ENCODE results near the gene MIS12. TPM values are rescaled to one million over a fixed set of nuclear protein-coding genes. Genes with fewer than 3 reads are reported as not detected.

MIS12 gene
- total and polyA plus RNA-seq, 2 of the 13 experiments (the other 11 are each of a cell fraction or from before 2014, with no cell fraction given): 13.4 to 28.0 TPM

- TF ChIP-seq, protein P1, sequence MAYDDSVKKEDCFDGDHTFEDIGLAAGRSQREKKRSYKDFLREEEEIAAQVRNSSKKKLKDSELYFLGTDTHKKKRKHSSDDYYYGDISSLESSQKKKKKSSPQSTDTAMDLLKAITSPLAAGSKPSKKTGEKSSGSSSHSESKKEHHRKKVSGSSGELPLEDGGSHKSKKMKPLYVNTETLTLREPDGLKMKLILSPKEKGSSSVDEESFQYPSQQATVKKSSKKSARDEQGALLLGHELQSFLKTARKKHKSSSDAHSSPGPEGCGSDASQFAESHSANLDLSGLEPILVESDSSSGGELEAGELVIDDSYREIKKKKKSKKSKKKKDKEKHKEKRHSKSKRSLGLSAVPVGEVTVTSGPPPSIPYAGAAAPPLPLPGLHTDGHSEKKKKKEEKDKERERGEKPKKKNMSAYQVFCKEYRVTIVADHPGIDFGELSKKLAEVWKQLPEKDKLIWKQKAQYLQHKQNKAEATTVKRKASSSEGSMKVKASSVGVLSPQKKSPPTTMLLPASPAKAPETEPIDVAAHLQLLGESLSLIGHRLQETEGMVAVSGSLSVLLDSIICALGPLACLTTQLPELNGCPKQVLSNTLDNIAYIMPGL (CRISPR knock-in tag; IDR thresholded peaks at IDR 0.05; ENCODE audit: borderline replicate concordance in 1 of 2, low read depth in 1 of 2): peak in 1 of 2 experiments; percentile 66; a peak in 2 of 4 replicates
- no peak for TF ChIP-seq NPAS2 (CRISPR knock-in tag; IDR thresholded peaks at IDR 0.05; ENCODE audit: borderline replicate concordance)
- TF ChIP-seq ZNF205 (CRISPR knock-in tag; IDR thresholded peaks at IDR 0.05): peak; percentile 72; the same call in 1 of the 2 replicates
- peak; percentile 44; the same call in 1 of the 2 replicates for TF ChIP-seq ZNF138 (CRISPR knock-in tag; IDR thresholded peaks at IDR 0.05; ENCODE audit: low read depth)
- TF ChIP-seq CREBL2 (CRISPR knock-in tag; IDR thresholded peaks at IDR 0.05; ENCODE audit: borderline replicate concordance): 0 out of 2 replicates have a peak, but pooled peaks have one; percentile 46
- TF ChIP-seq, protein P2, sequence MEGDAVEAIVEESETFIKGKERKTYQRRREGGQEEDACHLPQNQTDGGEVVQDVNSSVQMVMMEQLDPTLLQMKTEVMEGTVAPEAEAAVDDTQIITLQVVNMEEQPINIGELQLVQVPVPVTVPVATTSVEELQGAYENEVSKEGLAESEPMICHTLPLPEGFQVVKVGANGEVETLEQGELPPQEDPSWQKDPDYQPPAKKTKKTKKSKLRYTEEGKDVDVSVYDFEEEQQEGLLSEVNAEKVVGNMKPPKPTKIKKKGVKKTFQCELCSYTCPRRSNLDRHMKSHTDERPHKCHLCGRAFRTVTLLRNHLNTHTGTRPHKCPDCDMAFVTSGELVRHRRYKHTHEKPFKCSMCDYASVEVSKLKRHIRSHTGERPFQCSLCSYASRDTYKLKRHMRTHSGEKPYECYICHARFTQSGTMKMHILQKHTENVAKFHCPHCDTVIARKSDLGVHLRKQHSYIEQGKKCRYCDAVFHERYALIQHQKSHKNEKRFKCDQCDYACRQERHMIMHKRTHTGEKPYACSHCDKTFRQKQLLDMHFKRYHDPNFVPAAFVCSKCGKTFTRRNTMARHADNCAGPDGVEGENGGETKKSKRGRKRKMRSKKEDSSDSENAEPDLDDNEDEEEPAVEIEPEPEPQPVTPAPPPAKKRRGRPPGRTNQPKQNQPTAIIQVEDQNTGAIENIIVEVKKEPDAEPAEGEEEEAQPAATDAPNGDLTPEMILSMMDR (CRISPR knock-in tag; IDR thresholded peaks at IDR 0.05): no peak
- no peak for TF ChIP-seq HDAC6 (IDR thresholded peaks at IDR 0.05; ENCODE audit: low read depth, low read length)
- no peak for TF ChIP-seq DPF2 (CRISPR knock-in tag; IDR thresholded peaks at IDR 0.05; ENCODE audit: borderline replicate concordance, low read depth)
- no peak for TF ChIP-seq ZNF780A (CRISPR knock-in tag; IDR thresholded peaks at IDR 0.05)
- TF ChIP-seq ZNF660 (CRISPR knock-in tag; IDR thresholded peaks at IDR 0.05; ENCODE audit: borderline replicate concordance, low read depth): no peak
- no peak for TF ChIP-seq ZNF75D (CRISPR knock-in tag; IDR thresholded peaks at IDR 0.05; ENCODE audit: borderline replicate concordance)
- TF ChIP-seq, protein P3, sequence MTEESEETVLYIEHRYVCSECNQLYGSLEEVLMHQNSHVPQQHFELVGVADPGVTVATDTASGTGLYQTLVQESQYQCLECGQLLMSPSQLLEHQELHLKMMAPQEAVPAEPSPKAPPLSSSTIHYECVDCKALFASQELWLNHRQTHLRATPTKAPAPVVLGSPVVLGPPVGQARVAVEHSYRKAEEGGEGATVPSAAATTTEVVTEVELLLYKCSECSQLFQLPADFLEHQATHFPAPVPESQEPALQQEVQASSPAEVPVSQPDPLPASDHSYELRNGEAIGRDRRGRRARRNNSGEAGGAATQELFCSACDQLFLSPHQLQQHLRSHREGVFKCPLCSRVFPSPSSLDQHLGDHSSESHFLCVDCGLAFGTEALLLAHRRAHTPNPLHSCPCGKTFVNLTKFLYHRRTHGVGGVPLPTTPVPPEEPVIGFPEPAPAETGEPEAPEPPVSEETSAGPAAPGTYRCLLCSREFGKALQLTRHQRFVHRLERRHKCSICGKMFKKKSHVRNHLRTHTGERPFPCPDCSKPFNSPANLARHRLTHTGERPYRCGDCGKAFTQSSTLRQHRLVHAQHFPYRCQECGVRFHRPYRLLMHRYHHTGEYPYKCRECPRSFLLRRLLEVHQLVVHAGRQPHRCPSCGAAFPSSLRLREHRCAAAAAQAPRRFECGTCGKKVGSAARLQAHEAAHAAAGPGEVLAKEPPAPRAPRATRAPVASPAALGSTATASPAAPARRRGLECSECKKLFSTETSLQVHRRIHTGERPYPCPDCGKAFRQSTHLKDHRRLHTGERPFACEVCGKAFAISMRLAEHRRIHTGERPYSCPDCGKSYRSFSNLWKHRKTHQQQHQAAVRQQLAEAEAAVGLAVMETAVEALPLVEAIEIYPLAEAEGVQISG (CRISPR knock-in tag; IDR thresholded peaks at IDR 0.05): peak; percentile 91
- TF ChIP-seq IKZF5 (CRISPR knock-in tag; IDR thresholded peaks at IDR 0.05): peak; percentile 78
- TF ChIP-seq HOXA5 (CRISPR knock-in tag; IDR thresholded peaks at IDR 0.05): peak; percentile 67
- TF ChIP-seq ZNF83 (CRISPR knock-in tag; IDR thresholded peaks at IDR 0.05; ENCODE audit: borderline replicate concordance): no peak
- no peak for TF ChIP-seq NR2F2 (IDR thresholded peaks at IDR 0.05; ENCODE audit: borderline replicate concordance, low read depth)
- TF ChIP-seq, protein P4, sequence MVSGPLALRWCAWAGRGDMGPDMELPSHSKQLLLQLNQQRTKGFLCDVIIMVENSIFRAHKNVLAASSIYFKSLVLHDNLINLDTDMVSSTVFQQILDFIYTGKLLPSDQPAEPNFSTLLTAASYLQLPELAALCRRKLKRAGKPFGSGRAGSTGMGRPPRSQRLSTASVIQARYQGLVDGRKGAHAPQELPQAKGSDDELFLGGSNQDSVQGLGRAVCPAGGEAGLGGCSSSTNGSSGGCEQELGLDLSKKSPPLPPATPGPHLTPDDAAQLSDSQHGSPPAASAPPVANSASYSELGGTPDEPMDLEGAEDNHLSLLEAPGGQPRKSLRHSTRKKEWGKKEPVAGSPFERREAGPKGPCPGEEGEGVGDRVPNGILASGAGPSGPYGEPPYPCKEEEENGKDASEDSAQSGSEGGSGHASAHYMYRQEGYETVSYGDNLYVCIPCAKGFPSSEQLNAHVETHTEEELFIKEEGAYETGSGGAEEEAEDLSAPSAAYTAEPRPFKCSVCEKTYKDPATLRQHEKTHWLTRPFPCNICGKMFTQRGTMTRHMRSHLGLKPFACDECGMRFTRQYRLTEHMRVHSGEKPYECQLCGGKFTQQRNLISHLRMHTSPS (CRISPR knock-in tag; IDR thresholded peaks at IDR 0.05; ENCODE audit: low read depth): no peak
These were observed at the start of gene MIS12 (continued) for GRCh38 chr17:5486206-5487124.

Measured in HepG2 (cell line).